Astrocyte (in vitro differentiated cells and primary cell): ENCODE data around the gene TMED10. TPM values are rescaled to one million over a fixed set of nuclear protein-coding genes. Genes with fewer than 3 reads are reported as not detected.

Experiments used
- DNase-seq: peaks from one replicate; pipeline ENCODE4 v3.0.0-alpha.2; 2010; ENCODE audit warnings: low read depth
- FAIRE-seq: peaks from 2 replicates; lab custom pipeline; 2011; peaks lifted over from hg19 to GRCh38; lab: Jason Lieb, UNC
- H2AFZ ChIP-seq: 2 replicates; pipeline ENCODE4 v1.6.0; 2012; ENCODE audit warnings: low read depth, low read length, inconsistent platforms
- H3K27ac ChIP-seq: 2 replicates; pipeline ENCODE4 v1.5.1; 2011; ENCODE audit warnings: low read depth, low read length, inconsistent platforms
- H3K27me3 ChIP-seq: 2 replicates; pipeline ENCODE4 v1.6.0; 2011; ENCODE audit warnings: low read length, inconsistent platforms; ENCODE audit not compliant: insufficient read depth
- H3K36me3 ChIP-seq: 2 replicates; pipeline ENCODE4 v1.5.1; 2011; ENCODE audit warnings: low read length, inconsistent platforms; ENCODE audit not compliant: insufficient read depth
- H3K4me1 ChIP-seq: 2 replicates; pipeline ENCODE4 v1.5.1; 2011; ENCODE audit warnings: low read length, inconsistent platforms; ENCODE audit not compliant: insufficient read depth
- H3K4me2 ChIP-seq: 2 replicates; pipeline ENCODE4 v1.6.0; 2012; ENCODE audit warnings: low read length, inconsistent platforms
- H3K4me3 ChIP-seq: 2 replicates; pipeline ENCODE4 v1.5.1; 2011; ENCODE audit warnings: low read depth, mild to moderate bottlenecking, low read length, inconsistent platforms; ENCODE audit not compliant: insufficient read depth
- H3K79me2 ChIP-seq: 2 replicates; pipeline ENCODE4 v1.6.0; 2012; ENCODE audit warnings: mild to moderate bottlenecking, low read length, inconsistent platforms; ENCODE audit not compliant: insufficient read depth
- H3K9ac ChIP-seq: 2 replicates; pipeline ENCODE4 v1.6.0; 2012; ENCODE audit warnings: mild to moderate bottlenecking, low read length, inconsistent platforms
- H3K9me3 ChIP-seq: 2 replicates; pipeline ENCODE4 v1.5.1; 2012; ENCODE audit warnings: low read depth, mild to moderate bottlenecking, low read length, inconsistent platforms; ENCODE audit not compliant: insufficient read depth
- H4K20me1 ChIP-seq: 2 replicates; pipeline ENCODE4 v1.6.0; 2012; ENCODE audit warnings: low read length, inconsistent platforms; ENCODE audit not compliant: insufficient read depth
- H3K27ac Mint-ChIP-seq: one replicate; pipeline ENCODE4 v1.8.0; 2021; ENCODE audit warnings: mild to moderate bottlenecking, mixed read lengths; ENCODE audit not compliant: unreplicated experiment
- H3K27me3 Mint-ChIP-seq: one replicate; pipeline ENCODE4 v1.8.0; 2021; ENCODE audit warnings: low read depth, mixed read lengths; ENCODE audit not compliant: unreplicated experiment
- H3K36me3 Mint-ChIP-seq: one replicate; pipeline ENCODE4 v1.8.0; 2021; ENCODE audit warnings: low read depth, mixed read lengths; ENCODE audit not compliant: unreplicated experiment
- H3K4me1 Mint-ChIP-seq: one replicate; pipeline ENCODE4 v1.8.0; 2021; ENCODE audit warnings: low read depth, mixed read lengths; ENCODE audit not compliant: unreplicated experiment
- H3K4me3 Mint-ChIP-seq: one replicate; pipeline ENCODE4 v1.8.0; 2021; ENCODE audit warnings: mild to moderate bottlenecking, moderate library complexity, mixed read lengths; ENCODE audit not compliant: unreplicated experiment
- H3K9me3 Mint-ChIP-seq: one replicate; pipeline ENCODE4 v1.8.0; 2021; ENCODE audit warnings: mild to moderate bottlenecking, mixed read lengths; ENCODE audit not compliant: unreplicated experiment
- EZH2 ChIP-seq: IDR thresholded peaks from 2 replicates; pipeline ENCODE4 v1.6.1; 2012; ENCODE audit warnings: mild to moderate bottlenecking, low read length, inconsistent platforms; ENCODE audit not compliant: insufficient read depth
- total RNA-seq: library from RNA; stranded (reverse); gene quantifications from 2 replicates; pipeline ENCODE4 v1.2.1, GENCODE V29; 2021
- TF ChIP-seq, protein P1 (sequence below): IDR thresholded peaks from 2 replicates; pipeline ENCODE4 v1.5.1; 2011; ENCODE audit warnings: low read depth, mild to moderate bottlenecking, inconsistent platforms, low read length, moderate library complexity; ENCODE audit not compliant: insufficient read depth

Gene TMED10
- total RNA-seq, 1 donor from 2014 or later = 331 TPM

DNA sequence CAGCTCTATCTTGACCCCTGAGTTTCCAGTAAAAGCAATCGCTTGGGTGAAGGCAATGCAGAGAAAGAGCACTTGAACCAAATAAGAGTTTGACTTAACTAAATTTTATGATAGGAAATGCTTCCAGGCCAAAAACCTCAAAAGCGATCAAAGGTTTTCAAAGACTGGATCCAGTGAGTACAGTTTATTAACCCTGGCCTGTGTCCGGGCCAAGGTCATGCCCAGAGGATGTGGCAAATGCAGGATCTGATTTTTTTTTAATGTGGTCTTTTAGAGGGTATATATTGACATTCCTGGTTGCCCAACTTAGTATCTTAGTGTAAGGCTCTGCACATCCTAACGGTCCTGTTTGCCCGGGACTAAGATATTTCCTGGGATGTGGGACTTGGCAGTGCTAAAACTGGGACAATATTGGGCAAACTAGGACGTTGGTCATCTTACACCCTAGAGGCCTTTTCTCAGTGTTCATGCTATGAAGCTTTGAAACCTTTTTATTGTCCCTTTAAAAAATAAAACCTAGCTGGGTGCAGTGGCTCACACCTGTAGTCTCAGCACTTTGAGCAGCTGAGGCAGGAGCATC, 40.1 kb upstream of the TMED10 start:
- Histone ChIP-seq H3K9ac (no peak overlapping the region), H3K27me3 (no peaks in the 10 kb centered on the region), H3K4me3 (no peak overlapping the region), H3K36me3 (no peaks in the 10 kb centered on the region), H3K9me3 (no peaks in the 10 kb centered on the region), H2AFZ (no peak overlapping the region), H3K27ac (no peak overlapping the region), H3K4me2 (no peak overlapping the region), H4K20me1 (no peaks in the 10 kb centered on the region), H3K4me1 (no peaks in the 10 kb centered on the region), H3K79me2 (no peaks in the 10 kb centered on the region)
- no peaks in the 10 kb centered on the region for H3K27me3 Mint-ChIP-seq
- TF ChIP-seq, protein P1, sequence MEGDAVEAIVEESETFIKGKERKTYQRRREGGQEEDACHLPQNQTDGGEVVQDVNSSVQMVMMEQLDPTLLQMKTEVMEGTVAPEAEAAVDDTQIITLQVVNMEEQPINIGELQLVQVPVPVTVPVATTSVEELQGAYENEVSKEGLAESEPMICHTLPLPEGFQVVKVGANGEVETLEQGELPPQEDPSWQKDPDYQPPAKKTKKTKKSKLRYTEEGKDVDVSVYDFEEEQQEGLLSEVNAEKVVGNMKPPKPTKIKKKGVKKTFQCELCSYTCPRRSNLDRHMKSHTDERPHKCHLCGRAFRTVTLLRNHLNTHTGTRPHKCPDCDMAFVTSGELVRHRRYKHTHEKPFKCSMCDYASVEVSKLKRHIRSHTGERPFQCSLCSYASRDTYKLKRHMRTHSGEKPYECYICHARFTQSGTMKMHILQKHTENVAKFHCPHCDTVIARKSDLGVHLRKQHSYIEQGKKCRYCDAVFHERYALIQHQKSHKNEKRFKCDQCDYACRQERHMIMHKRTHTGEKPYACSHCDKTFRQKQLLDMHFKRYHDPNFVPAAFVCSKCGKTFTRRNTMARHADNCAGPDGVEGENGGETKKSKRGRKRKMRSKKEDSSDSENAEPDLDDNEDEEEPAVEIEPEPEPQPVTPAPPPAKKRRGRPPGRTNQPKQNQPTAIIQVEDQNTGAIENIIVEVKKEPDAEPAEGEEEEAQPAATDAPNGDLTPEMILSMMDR = no peak
- no peak for TF ChIP-seq EZH2
- no peaks in the 10 kb centered on the region for H3K36me3 Mint-ChIP-seq
- H3K27ac Mint-ChIP-seq = no peak overlapping the region
- FAIRE-seq (no peak), DNase-seq (no peak)
- H3K4me3 Mint-ChIP-seq = no peak overlapping the region
- peaks cover 12% of the 10 kb centered on the region for H3K4me1 Mint-ChIP-seq
- H3K9me3 Mint-ChIP-seq = no peaks in the 10 kb centered on the region

DNA sequence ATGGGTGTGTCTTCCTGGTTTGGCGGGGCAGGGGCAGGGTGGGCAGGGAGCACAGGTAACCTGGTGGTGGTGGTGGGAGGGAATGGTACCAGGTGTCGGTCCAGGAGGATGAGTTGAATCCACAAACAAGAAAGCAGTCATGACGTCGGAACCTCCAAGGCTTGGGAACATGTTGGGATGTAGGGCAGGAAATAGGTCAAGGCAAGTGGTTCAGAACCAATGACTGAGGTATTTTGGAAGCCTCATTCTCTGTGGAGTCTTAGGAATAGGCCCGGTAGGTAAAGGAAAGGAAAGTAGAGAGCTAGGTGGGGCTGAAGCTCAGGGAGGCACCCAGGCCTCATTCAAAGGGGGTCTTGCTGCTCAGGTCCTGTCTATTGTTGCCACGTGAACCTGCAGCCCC, 39.1 kb upstream of the TMED10 start:
- Histone ChIP-seq H2AFZ (no peak overlapping the region), H3K27ac (no peak overlapping the region), H3K9ac (no peak overlapping the region), H4K20me1 (no peaks in the 10 kb centered on the region), H3K9me3 (no peaks in the 10 kb centered on the region), H3K4me2 (no peak overlapping the region), H3K27me3 (no peaks in the 10 kb centered on the region), H3K4me3 (no peak overlapping the region), H3K79me2 (no peaks in the 10 kb centered on the region), H3K36me3 (no peaks in the 10 kb centered on the region), H3K4me1 (peaks cover 3% of the 10 kb centered on the region)
- H3K4me1 Mint-ChIP-seq = peaks cover 10% of the 10 kb centered on the region
- no peaks in the 10 kb centered on the region for H3K36me3 Mint-ChIP-seq
- TF ChIP-seq, protein P1 = no peak
- TF ChIP-seq EZH2 = no peak
- DNase-seq (no peak), FAIRE-seq (no peak)
- no peaks in the 10 kb centered on the region for H3K27me3 Mint-ChIP-seq
- H3K9me3 Mint-ChIP-seq = no peaks in the 10 kb centered on the region
- H3K4me3 Mint-ChIP-seq = no peak overlapping the region
- H3K27ac Mint-ChIP-seq = no peak overlapping the region

DNA sequence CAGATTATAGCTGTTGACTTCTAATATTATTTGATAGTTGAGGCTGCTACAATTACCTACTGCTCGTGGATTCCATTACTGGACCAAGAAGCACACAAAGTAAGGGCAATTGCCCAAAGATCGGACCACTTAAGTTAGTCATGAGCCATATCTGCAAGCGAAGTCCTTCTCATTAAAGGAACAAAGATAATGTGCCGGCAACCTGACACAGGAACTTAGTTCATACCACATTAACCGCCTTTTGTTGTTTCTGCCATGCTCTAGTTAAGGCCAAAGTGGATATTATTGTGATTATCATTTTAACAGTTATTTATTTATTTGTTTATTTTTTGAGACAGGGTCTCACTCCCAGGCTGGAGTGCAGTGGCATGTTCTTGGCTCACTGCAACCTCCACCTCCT, 38.1 kb upstream of the TMED10 start:
- Mint-ChIP-seq H3K9me3 (peaks cover 1% of the 10 kb centered on the region), H3K27me3 (no peaks in the 10 kb centered on the region), H3K27ac (no peak overlapping the region), H3K4me3 (no peak overlapping the region), H3K36me3 (no peaks in the 10 kb centered on the region), H3K4me1 (peaks cover 10% of the 10 kb centered on the region)
- Histone ChIP-seq H3K9ac (no peak overlapping the region), H4K20me1 (no peaks in the 10 kb centered on the region), H3K79me2 (no peaks in the 10 kb centered on the region), H3K4me1 (peaks cover 3% of the 10 kb centered on the region), H2AFZ (no peak overlapping the region), H3K4me2 (no peak overlapping the region), H3K36me3 (no peaks in the 10 kb centered on the region), H3K27me3 (no peaks in the 10 kb centered on the region), H3K9me3 (no peaks in the 10 kb centered on the region), H3K27ac (no peak overlapping the region), H3K4me3 (no peak overlapping the region)
- TF ChIP-seq, protein P1 = no peak
- TF ChIP-seq EZH2 = no peak
- FAIRE-seq = no peak
- no peak for DNase-seq
